GM23338 (cell line): ENCODE data around the gene CCDC39. TPM values are rescaled to one million over a fixed set of nuclear protein-coding genes. Genes with fewer than 3 reads are reported as not detected.

Experiments used
- ATAC-seq: fragments of 200-7000 bp; cut with Tn5 transposase; 3 replicates; pipeline ENCODE4 v1.9.1; 2020
- DNase-seq: peaks from one replicate; pipeline ENCODE4 v3.0.0-alpha.2; 2015; ENCODE audit warnings: low spot score
- H2AFZ ChIP-seq: fragments of 200-600 bp; sonication (generic); 2 replicates; pipeline ENCODE4 v1.8.0; 2016; ENCODE audit warnings: antibody characterized with exemption, mild to moderate bottlenecking, moderate library complexity
- H3F3A ChIP-seq: fragments of 200-600 bp; sonication (generic); replicated peaks from 2 replicates; pipeline ENCODE4 v1.8.0; 2017; ENCODE audit warnings: antibody characterized with exemption, mixed run types, low read depth
- H3K27ac ChIP-seq: fragments of 200-600 bp; sonication (generic); 2 replicates; pipeline ENCODE4 v1.6.1; 2016; ENCODE audit warnings: low read depth
- H3K27me3 ChIP-seq: fragments of 200-600 bp; sonication (generic); 2 replicates; pipeline ENCODE4 v1.8.0; 2016; ENCODE audit warnings: mild to moderate bottlenecking, mixed run types, moderate library complexity; ENCODE audit not compliant: insufficient read depth
- H3K36me3 ChIP-seq: fragments of 200-600 bp; sonication (generic); 2 replicates; pipeline ENCODE4 v1.8.0; 2016; ENCODE audit warnings: mild to moderate bottlenecking; ENCODE audit not compliant: insufficient read depth
- H3K4me1 ChIP-seq: fragments of 200-600 bp; sonication (generic); 2 replicates; pipeline ENCODE4 v1.8.0; 2016; ENCODE audit warnings: mild to moderate bottlenecking, moderate library complexity; ENCODE audit not compliant: insufficient read depth
- H3K4me2 ChIP-seq: fragments of 200-600 bp; sonication (generic); 2 replicates; pipeline ENCODE4 v1.7.1; 2017; ENCODE audit warnings: mixed run types
- H3K4me3 ChIP-seq: fragments of 200-600 bp; sonication (generic); 2 replicates; pipeline ENCODE4 v1.6.1; 2016; ENCODE audit warnings: mixed run types
- H3K79me2 ChIP-seq: fragments of 200-600 bp; sonication (generic); replicated peaks from 2 replicates; pipeline ENCODE4 v1.8.0; 2017; ENCODE audit warnings: mild to moderate bottlenecking; ENCODE audit not compliant: insufficient read depth
- H3K9me2 ChIP-seq: fragments of 200-600 bp; sonication (generic); 2 replicates; pipeline ENCODE4 v1.8.0; 2017; ENCODE audit not compliant: insufficient read depth
- H4K20me1 ChIP-seq: fragments of 200-600 bp; sonication (generic); replicated peaks from 2 replicates; pipeline ENCODE4 v1.8.0; 2017; ENCODE audit warnings: mild to moderate bottlenecking; ENCODE audit not compliant: insufficient read depth
- H3K27ac Mint-ChIP-seq: 2 replicates; pipeline ENCODE4 v1.8.0; 2020; ENCODE audit warnings: inconsistent platforms, mild to moderate bottlenecking, moderate library complexity, mixed read lengths
- H3K27me3 Mint-ChIP-seq: 3 replicates; pipeline ENCODE4 v1.8.0; 2022; ENCODE audit warnings: low read depth, mild to moderate bottlenecking, moderate library complexity, mixed read lengths, inconsistent platforms; ENCODE audit not compliant: insufficient read depth, poor library complexity
- H3K36me3 Mint-ChIP-seq: 3 replicates; pipeline ENCODE4 v1.8.0; 2021; ENCODE audit warnings: low read depth, mild to moderate bottlenecking, inconsistent platforms, moderate library complexity, mixed read lengths
- H3K4me1 Mint-ChIP-seq: 3 replicates; pipeline ENCODE4 v1.8.0; 2020; ENCODE audit warnings: mild to moderate bottlenecking, inconsistent platforms, mixed read lengths
- H3K4me3 Mint-ChIP-seq: 3 replicates; pipeline ENCODE4 v1.8.0; 2021; ENCODE audit warnings: moderate library complexity, mild to moderate bottlenecking, inconsistent platforms, mixed read lengths
- H3K9me3 Mint-ChIP-seq: 3 replicates; pipeline ENCODE4 v1.8.0; 2020; ENCODE audit warnings: moderate library complexity, mild to moderate bottlenecking, inconsistent platforms, mixed read lengths
- CTCF ChIP-seq, 2 experiments: fragments of 200-600 bp in 1 of 2; sonication (generic) in 1 of 2; conservative IDR thresholded peaks; 2 replicates each; pipeline versions ENCODE4 v1.5.1 to v1.6.1; 2016 to 2017; ENCODE audit warnings: antibody characterized with exemption in 2 of 2, low read depth in 2 of 2, mild to moderate bottlenecking in 2 of 2, moderate library complexity in 1 of 2
- EZH2 ChIP-seq: fragments of 200-600 bp; sonication (generic); IDR thresholded peaks from one replicate; pipeline ENCODE4 v1.8.0; 2017; ENCODE audit warnings: antibody characterized with exemption, mild to moderate bottlenecking, low read depth; ENCODE audit not compliant: unreplicated experiment
- REST ChIP-seq: IDR thresholded peaks from one replicate; pipeline ENCODE4 v1.6.1; 2018; ENCODE audit warnings: antibody characterized with exemption; ENCODE audit not compliant: unreplicated experiment
- ZNF114 ChIP-seq: fragments of 250-450 bp; sonication (Bioruptor Pico); IDR thresholded peaks from 2 replicates; pipeline ENCODE4 v1.5.0; 2020; ENCODE audit warnings: mild to moderate bottlenecking, moderate library complexity
- ZNF462 ChIP-seq: fragments of 250-450 bp; sonication (Bioruptor Pico); IDR thresholded peaks from 2 replicates; pipeline ENCODE4 v1.5.0; 2020; ENCODE audit warnings: mild to moderate bottlenecking, moderate library complexity
- polyA plus RNA-seq: library from polyadenylated mRNA; unstranded; fragments of >200 nt; fragmentation: Nextera tagmentation; extraction: Ambion mirVana; gene quantifications from 2 replicates; pipeline ENCODE4 v1.2.1, GENCODE V29; 2016
- total RNA-seq: library from RNA; depleted of rRNA; stranded (reverse); fragments of >200 nt; shearing (Covaris generic); gene quantifications from 2 replicates; pipeline ENCODE4 v1.2.3, GENCODE V29; 2014

The CCDC39 gene
- total and polyA plus RNA-seq, 2 experiments from 2014 or later, result 0.52 to 2.6 TPM

- H3K27me3 Mint-ChIP-seq, result peaks cover 4% of the 10 kb centered on the region
- no peaks in the 10 kb centered on the region for H3K9me3 Mint-ChIP-seq
- Histone ChIP-seq H3F3A (no peaks in the 10 kb centered on the region), H4K20me1 (no peaks in the 10 kb centered on the region), H3K4me2 (no peak overlapping the region), H3K4me3 (no peak overlapping the region), H3K27me3 (no peaks in the 10 kb centered on the region), H3K27ac (no peak overlapping the region), H3K4me1 (peaks cover 5% of the 10 kb centered on the region), H2AFZ (no peak overlapping the region), H3K79me2 (no peaks in the 10 kb centered on the region), H3K36me3 (no peaks in the 10 kb centered on the region), H3K9me2 (no peaks in the 10 kb centered on the region; the same call in 1 of the 2 replicates)
- no peak for DNase-seq
- H3K4me1 Mint-ChIP-seq, result peaks cover 5% of the 10 kb centered on the region; the same call in 2 of the 3 replicates
- no peak overlapping the region for H3K27ac Mint-ChIP-seq
- no peak for TF ChIP-seq CTCF (conservative IDR thresholded peaks at IDR 0.05; ENCODE audit: low read depth in 2 of 2)
- no peak for TF ChIP-seq ZNF462 (CRISPR knock-in tag)
- TF ChIP-seq EZH2, result no peak
- TF ChIP-seq REST, result no peak
- TF ChIP-seq ZNF114 (CRISPR knock-in tag), result no peak
- H3K4me3 Mint-ChIP-seq, result no peak overlapping the region
- no peak for ATAC-seq
- H3K36me3 Mint-ChIP-seq, result no peaks in the 10 kb centered on the region
These were observed 14.4 kb upstream of the CCDC39 start for GRCh38 chr3:180693656-180694055.
